H1 (cell line): ENCODE measurements around the gene LIMK2. TPM values are rescaled to one million over a fixed set of nuclear protein-coding genes. Genes with fewer than 3 reads are reported as not detected.

ENCODE experiments used
- GABPA ChIP-seq: IDR thresholded peaks from 2 replicates; pipeline ENCODE4 v1.6.1; 2011; ENCODE audit warnings: mild to moderate bottlenecking, low read length, moderate library complexity, borderline replicate concordance; ENCODE audit not compliant: insufficient read depth
- JUN ChIP-seq: IDR thresholded peaks from 2 replicates; pipeline ENCODE4 v1.6.1; 2011; ENCODE audit warnings: low read depth, mild to moderate bottlenecking, improper control_type of control experiment, low read length
- PHF8 ChIP-seq: fragments of 200-600 bp; sonication (generic); conservative IDR thresholded peaks from 2 replicates; pipeline ENCODE4 v1.7.1; 2012; ENCODE audit warnings: low read depth, mild to moderate bottlenecking, inconsistent platforms, low read length, moderate library complexity
- RNF2 ChIP-seq: fragments of 200-900, 300-1000 bp; sonication (generic); IDR thresholded peaks from 2 replicates; pipeline ENCODE4 v1.7.1; 2016; ENCODE audit warnings: borderline replicate concordance, low read depth, mild to moderate bottlenecking, antibody characterized with exemption, low read length; ENCODE audit not compliant: poor library complexity, severe bottlenecking; ENCODE audit errors: missing control alignments
- SIRT6 ChIP-seq: IDR thresholded peaks from one replicate; pipeline ENCODE4 v1.7.1; 2012; ENCODE audit warnings: low read length, inconsistent platforms
- SIX5 ChIP-seq: IDR thresholded peaks from 2 replicates; pipeline ENCODE4 v1.6.1; 2011; ENCODE audit warnings: mild to moderate bottlenecking, low read depth, low read length
- SP1 ChIP-seq: IDR thresholded peaks from 2 replicates; pipeline ENCODE4 v1.6.1; 2011; ENCODE audit warnings: low read depth, low read length
- USF2 ChIP-seq: IDR thresholded peaks from 2 replicates; pipeline ENCODE4 v1.6.1; 2011; ENCODE audit warnings: low read length, improper control_type of control experiment
- polyA plus RNA-seq, 7 experiments: library from polyadenylated mRNA; depleted of rRNA in 3 of 7; stranded (reverse) in 5 of 7; unstranded in 2 of 7; fragments of >200 nt in 5 of 7; fragments of 200-250 nt in 2 of 7; gene quantifications; 1 replicate in 5 of 7; 2 replicates in 1 of 7; 4 replicates in 1 of 7; pipeline versions ENCODE4 v1.2.1 to v1.2.3, GENCODE V29; 2011 to 2013; ENCODE audit warnings: missing spikeins in 2 of 7, mixed read lengths in 2 of 7
- total RNA-seq: library from RNA; stranded (reverse); fragmentation: NEBNext Ultra II Directional; extraction: Animal tissue kit (Norgen Biotek cat#: 25700); gene quantifications from 2 replicates; pipeline ENCODE4 v1.2.1, GENCODE V29; 2021

Gene LIMK2
- total and polyA plus RNA-seq, 2 of the 8 experiments (the other 6 are each of a cell fraction or from before 2014, with no cell fraction given): 13.2 to 37.6 TPM

GRCh38 chr22:31215018-31215535 is 3.0 kb downstream of the LIMK2 start (continued):
- TF ChIP-seq JUN (no peak), GABPA (no peak), RNF2 (no peak), USF2 (no peak), PHF8 (no peak), SP1 (no peak), SIRT6 (no peak), SIX5 (no peak)
- TF ChIP-seq, all 59 proteins: peak for 0
